Measurements from ENCODE around the gene REST.

- no peak for TF ChIP-seq POLR2A (IDR thresholded peaks at IDR 0.05; ENCODE audit: low read depth, low read length)
- no peak for TF ChIP-seq POLR2AphosphoS5 (IDR thresholded peaks at IDR 0.05; ENCODE audit: low read depth, low read length)
Measured at GRCh38 chr4:56995525-56995924, 87.8 kb downstream of the REST start.
